Measurements from ENCODE around the gene ESYT2.
"Not testable (repeated sequence)": the region's sequence is repeated elsewhere in the genome, so short reads cannot be mapped to it uniquely, and the experiment has no call there.

ESYT2 gene

GRCh38 chr7:158724658-158725505, 104.4 kb downstream of the ESYT2 start:
- DNase-seq (ENCODE audit: low read depth in 2 of 2): no peak

GRCh38 chr7:158723714-158724385, 105.5 kb downstream of the ESYT2 start:
- no peak for DNase-seq (ENCODE audit: low read depth in 2 of 2)

GRCh38 chr7:158723266-158723665, 106.0 kb downstream of the ESYT2 start:
- no peak for DNase-seq (ENCODE audit: low read depth in 2 of 2)

GRCh38 chr7:158722574-158723237, 106.6 kb downstream of the ESYT2 start:
- DNase-seq (ENCODE audit: low read depth in 2 of 2): no peak

- no peak for DNase-seq (ENCODE audit: low read depth in 2 of 2)
Observed at GRCh38 chr7:158720112-158720511, 109.2 kb downstream of the ESYT2 start.

GRCh38 chr7:158716802-158717201, 112.5 kb downstream of the ESYT2 start:
- DNase-seq (ENCODE audit: low read depth in 2 of 2): no peak

- no peak for DNase-seq (ENCODE audit: low read depth in 2 of 2)
Observed at GRCh38 chr7:158710651-158711102, 118.6 kb downstream of the ESYT2 start.

GRCh38 chr7:158707610-158708009, 121.7 kb downstream of the ESYT2 start:
- DNase-seq (ENCODE audit: low read depth in 2 of 2): no peak

GRCh38 chr7:158706710-158707590, 122.4 kb downstream of the ESYT2 start:
- DNase-seq (ENCODE audit: low read depth in 2 of 2): no peak

GRCh38 chr7:158706273-158706704, 123.0 kb downstream of the ESYT2 start:
- DNase-seq (ENCODE audit: low read depth in 2 of 2): no peak

GRCh38 chr7:158705234-158705850, 124.0 kb downstream of the ESYT2 start:
- DNase-seq (ENCODE audit: low read depth in 2 of 2): no peak

- DNase-seq (ENCODE audit: low read depth in 2 of 2): peak; percentile 98
Observed at GRCh38 chr7:158704524-158705233, 124.6 kb downstream of the ESYT2 start, which contains the start of gene NCAPG2. NCAPG2 (minus strand) TSS chr7:158704804; CDS start chr7:158701899, 2,905 bp downstream.

GRCh38 chr7:158703679-158704523, 125.4 kb downstream of the ESYT2 start:
- not testable (repeated sequence) for DNase-seq (ENCODE audit: low read depth in 2 of 2)

- no peak for DNase-seq (ENCODE audit: low read depth in 2 of 2)
Observed at GRCh38 chr7:158702944-158703343, 126.4 kb downstream of the ESYT2 start.

- no peak for DNase-seq (ENCODE audit: low read depth in 2 of 2)
Observed at GRCh38 chr7:158702196-158702595, 127.1 kb downstream of the ESYT2 start.

- DNase-seq (ENCODE audit: low read depth in 2 of 2): no peak
Observed at GRCh38 chr7:158700008-158700407, 129.3 kb downstream of the ESYT2 start.

- DNase-seq (ENCODE audit: low read depth in 2 of 2): no peak
Observed at GRCh38 chr7:158699341-158699740, 130.0 kb downstream of the ESYT2 start.

- no peak for DNase-seq (ENCODE audit: low read depth in 2 of 2)
Observed at GRCh38 chr7:158698657-158699195, 130.6 kb downstream of the ESYT2 start.

GRCh38 chr7:158697597-158697996, 131.7 kb downstream of the ESYT2 start:
- not testable (repeated sequence) for DNase-seq (ENCODE audit: low read depth in 2 of 2)

Measured in stimulated activated CD4-positive, alpha-beta T cell treated with anti-CD3 and anti-CD28 coated beads, Interleukin-4, amount 100 ng/mL, for 48 hours (primary cell).